HCT116 (cell line): ENCODE data around the gene EML1. TPM values are rescaled to one million over a fixed set of nuclear protein-coding genes. Genes with fewer than 3 reads are reported as not detected.

Experiments
- ATAC-seq: fragments of 200-7000 bp; cut with Tn5 transposase; 2 replicates; pipeline ENCODE4 v1.9.1; 2020; ENCODE audit warnings: mild to moderate bottlenecking, moderate library complexity
- BruUV-seq: library from RNA; stranded (reverse); fragments of 400-500 nt; replicated peaks from 2 replicates; lab custom pipeline; 2021; lab: Mats Ljungman, UMichigan
- CTCF ChIA-PET: fragments of 300-600 bp; sonication (Branson Sonifier 250); formaldehyde crosslinking; loops from one replicate; lab custom pipeline; 2021; ENCODE audit warnings: antibody characterized with exemption; lab: Charles Lee
- POLR2A ChIA-PET: fragments of 300-600, 350-600 bp; sonication (Branson Sonifier 250); formaldehyde crosslinking; loops from one replicate; lab custom pipeline; 2021; ENCODE audit warnings: antibody characterized with exemption; lab: Charles Lee
- RAD21 ChIA-PET, 2 experiments: fragments of 300-600 bp; sonication (Branson Sonifier 250); formaldehyde crosslinking; loops; one replicate each; lab custom pipeline; 2023; ENCODE audit warnings: low total read pairs in 2 of 2; ENCODE audit not compliant: uncharacterized antibody in 2 of 2, unreplicated experiment in 2 of 2, low non-redundant PET in 1 of 2; lab: Charles Lee
- DNase-seq: peaks from one replicate; pipeline ENCODE4 v3.0.0-alpha.2; 2010; ENCODE audit warnings: low read depth, low spot score
- H2AFZ ChIP-seq: fragments of 200-600 bp; shearing (Covaris generic), sonication (generic); 2 replicates; pipeline ENCODE4 v1.6.1; 2017; ENCODE audit warnings: low read depth, mixed run types, mixed read lengths, antibody characterized with exemption, low read length; ENCODE audit not compliant: poor library complexity, severe bottlenecking
- H3K27ac ChIP-seq: 2 replicates; pipeline ENCODE4 v1.5.1; 2012; ENCODE audit warnings: low read depth, low read length
- H3K27me3 ChIP-seq: fragments of 200-600 bp; sonication (generic); 2 replicates; pipeline ENCODE4 v1.6.1; 2016; ENCODE audit warnings: mixed run types, low read length, mixed read lengths; ENCODE audit not compliant: insufficient read depth
- H3K36me3 ChIP-seq, 2 experiments: fragments of 200-500 bp in 1 of 2; fragments of 200-600 bp in 1 of 2; sonication (Bioruptor generic) in 1 of 2; sonication (generic) in 1 of 2; 2 replicates each; pipeline versions ENCODE4 v1.5.1 to v1.6.1; 2014 to 2016; ENCODE audit warnings: low read length in 2 of 2, inconsistent platforms in 1 of 2, mixed read lengths in 1 of 2, mixed run types in 1 of 2; ENCODE audit not compliant: insufficient read depth in 2 of 2, control insufficient read depth in 1 of 2
- H3K4me1 ChIP-seq, 2 experiments: fragments of 200-600 bp in 1 of 2; sonication (generic) in 1 of 2; 2 replicates each; pipeline versions ENCODE4 v1.5.1 to v1.6.1; 2012 to 2017; ENCODE audit warnings: low read length in 2 of 2, inconsistent platforms in 1 of 2, mild to moderate bottlenecking in 1 of 2, mixed read lengths in 1 of 2, mixed run types in 1 of 2, moderate library complexity in 1 of 2; ENCODE audit not compliant: insufficient read depth in 2 of 2, control insufficient read depth in 1 of 2
- H3K4me2 ChIP-seq: fragments of 200-600 bp; sonication (generic); 2 replicates; pipeline ENCODE4 v1.6.1; 2017; ENCODE audit warnings: mixed run types, low read length, mixed read lengths
- H3K4me3 ChIP-seq, 2 experiments: fragments of 200-600 bp in 1 of 2; sonication (generic) in 1 of 2; replicated peaks in 1 of 2; 2 replicates each; pipeline ENCODE4 v1.5.1; 2011 to 2016; ENCODE audit warnings: low read length in 2 of 2, control low read depth in 1 of 2, low read depth in 1 of 2, mild to moderate bottlenecking in 1 of 2, mixed read lengths in 1 of 2, mixed run types in 1 of 2
- H3K79me2 ChIP-seq: fragments of 200-600 bp; sonication (generic); 2 replicates; pipeline ENCODE4 v1.6.1; 2017; ENCODE audit warnings: mild to moderate bottlenecking, mixed run types, low read length, moderate library complexity, mixed read lengths; ENCODE audit not compliant: insufficient read depth
- H3K9ac ChIP-seq: fragments of 200-600 bp; sonication (generic); 2 replicates; pipeline ENCODE4 v1.6.1; 2016; ENCODE audit warnings: low read length, mixed read lengths
- H3K9me2 ChIP-seq: fragments of 200-600 bp; sonication (generic), shearing (Covaris generic); 2 replicates; pipeline ENCODE4 v1.6.1; 2017; ENCODE audit warnings: mixed run types, mild to moderate bottlenecking, moderate library complexity; ENCODE audit not compliant: insufficient read depth
- H3K9me3 ChIP-seq, 2 experiments: fragments of 200-500 bp in 1 of 2; fragments of 200-600 bp in 1 of 2; sonication (Bioruptor generic) in 1 of 2; sonication (generic) in 1 of 2; 2 replicates each; pipeline ENCODE4 v1.6.1; 2014 to 2017; ENCODE audit warnings: low read length in 2 of 2, mixed read lengths in 2 of 2, inconsistent platforms in 1 of 2, low read depth in 1 of 2, mild to moderate bottlenecking in 1 of 2, mixed run types in 1 of 2, moderate library complexity in 1 of 2; ENCODE audit not compliant: control insufficient read depth in 1 of 2, insufficient read depth in 1 of 2
- H4K20me1 ChIP-seq: fragments of 200-600 bp; sonication (generic), shearing (Covaris generic); 2 replicates; pipeline ENCODE4 v1.6.1; 2017; ENCODE audit warnings: mixed run types, mild to moderate bottlenecking, moderate library complexity; ENCODE audit not compliant: insufficient read depth
- ATF3 ChIP-seq: IDR thresholded peaks from 2 replicates; pipeline ENCODE4 v1.6.1; 2012
- CEBPB ChIP-seq: IDR thresholded peaks from 2 replicates; pipeline ENCODE4 v1.6.1; 2012; ENCODE audit warnings: low read depth
- ELF1 ChIP-seq: IDR thresholded peaks from 2 replicates; pipeline ENCODE4 v1.6.1; 2012; ENCODE audit warnings: low read depth, borderline replicate concordance
- EZH2phosphoT487 ChIP-seq: fragments of 200-600 bp; IDR thresholded peaks from 2 replicates; pipeline ENCODE4 v1.6.1; 2018; ENCODE audit warnings: antibody characterized with exemption, borderline replicate concordance
- POLR2A ChIP-seq: IDR thresholded peaks from 2 replicates; pipeline ENCODE4 v1.7.0; 2011; ENCODE audit warnings: borderline replicate concordance; ENCODE audit not compliant: insufficient read depth, insufficient read length; ENCODE audit errors: extremely low read depth
- ZBTB33 ChIP-seq: IDR thresholded peaks from 2 replicates; pipeline ENCODE4 v1.6.1; 2011; ENCODE audit warnings: mild to moderate bottlenecking, low read length, moderate library complexity; ENCODE audit not compliant: insufficient replicate concordance; ENCODE audit errors: extremely low read depth
- ZFX ChIP-seq: fragments of 450-650 bp; IDR thresholded peaks from 2 replicates; pipeline ENCODE4 v1.6.1; 2017
- ZNF274 ChIP-seq: fragments of 200-500 bp; sonication (Bioruptor generic); IDR thresholded peaks from 2 replicates; pipeline ENCODE4 v1.6.1; 2014; ENCODE audit warnings: mild to moderate bottlenecking, low read depth, low read length, inconsistent platforms
- intact Hi-C: fragments of 100-400 bp; cut with micrococcal nuclease; formaldehyde crosslinking; loops from 2 replicates; pipeline ENCODE4 v1.10.0; 2022
- total RNA-seq: library from RNA; stranded (reverse); gene quantifications from one replicate; pipeline ENCODE4 v1.2.1, GENCODE V29; 2021; ENCODE audit not compliant: unreplicated experiment

EML1 gene
- total RNA-seq, 1 experiment from 2014 or later, result 7.4 TPM

- no peak overlapping the region for H2AFZ ChIP-seq
- H3K4me2 ChIP-seq, result no peak overlapping the region
- H3K9me3 ChIP-seq, result no peaks in the 10 kb centered on the region
- no peak overlapping the region for H3K4me3 ChIP-seq
- no peak overlapping the region for H3K27ac ChIP-seq
- TF ChIP-seq ATF3 (no peak), ZNF274 (no peak), POLR2A (no peak), ZBTB33 (no peak), CEBPB (no peak), ZFX (no peak), EZH2phosphoT487 (no peak), ELF1 (no peak)
- CTCF ChIA-PET, result no interaction called here
- H3K27me3 ChIP-seq, result no peaks in the 10 kb centered on the region
- DNase-seq, result no peak
- no peaks in the 10 kb centered on the region for H3K9me2 ChIP-seq
- POLR2A ChIA-PET, result no interaction called here
- RAD21 ChIA-PET, result interaction anchor here in 1 of 2 experiments (0.7 kb wide), 1 partner anchor 437 kb away, joined by 3 read pairs; no protein-coding TSS in a partner anchor
- H3K4me1 ChIP-seq, result no peaks in the 10 kb centered on the region
- intact Hi-C loops, result no loop called here
- H3K36me3 ChIP-seq, result no peaks in the 10 kb centered on the region
- H3K9ac ChIP-seq, result no peak overlapping the region
- no peak for ATAC-seq
- no peaks in the 10 kb centered on the region for H3K79me2 ChIP-seq
- H4K20me1 ChIP-seq, result no peaks in the 10 kb centered on the region
- no TSS peak for BruUV-seq
Observed at GRCh38 chr14:99958380-99958779, 165.2 kb downstream of the EML1 start.
